ENCODE results near the gene IL16.

DNA sequence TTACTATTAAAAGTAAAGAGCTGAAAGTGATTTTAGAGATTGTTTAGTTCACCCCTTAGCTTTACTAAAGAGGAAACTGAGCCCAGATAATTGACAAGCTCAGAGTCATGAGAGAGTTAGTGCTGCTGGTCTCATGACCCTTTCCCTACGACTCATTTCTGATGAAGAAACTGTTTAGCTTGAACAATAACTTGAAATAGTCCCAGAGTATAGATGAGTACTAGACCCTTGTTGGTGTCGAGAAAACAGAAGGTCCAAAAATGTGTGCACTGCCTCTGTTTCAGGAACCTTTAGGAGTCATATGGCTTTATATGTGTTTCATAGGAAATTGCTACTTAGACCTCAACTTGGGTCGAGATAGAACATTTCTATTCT lies 58.2 kb downstream of the IL16 start:
- TF ChIP-seq POLR2A (IDR thresholded peaks at IDR 0.05; ENCODE audit: low read depth, low read length) (no peak), POLR2AphosphoS5 (IDR thresholded peaks at IDR 0.05; ENCODE audit: low read depth, low read length) (no peak)
